IMR-90 (cell line): ENCODE results near the gene TELO2. TPM values are rescaled to one million over a fixed set of nuclear protein-coding genes. Genes with fewer than 3 reads are reported as not detected.

Source experiments
- ATAC-seq: fragments of 200-7000 bp; cut with Tn5 transposase; 2 replicates; pipeline ENCODE4 v1.9.1; 2020; ENCODE audit warnings: low read depth, mild to moderate bottlenecking, moderate library complexity
- BruUV-seq: library from RNA; stranded (reverse); fragments of 400-500 nt; replicated peaks from 2 replicates; lab custom pipeline; 2021; lab: Mats Ljungman, UMichigan
- CTCF ChIA-PET: fragments of 300-600 bp; formaldehyde crosslinking; extraction: SDS; loops from one replicate; lab custom pipeline; 2021; ENCODE audit warnings: antibody characterized with exemption; lab: Yijun Ruan, JAX
- POLR2A ChIA-PET: fragments of 300-600 bp; sonication (Branson Sonifier 250); formaldehyde crosslinking; loops from one replicate; lab custom pipeline; 2022; ENCODE audit warnings: antibody characterized with exemption; ENCODE audit not compliant: unreplicated experiment; lab: Charles Lee
- DNase-seq: peaks from one replicate; pipeline ENCODE4 v3.0.0; 2013
- H2AFZ ChIP-seq: replicated peaks from 2 replicates; pipeline ENCODE3; 2013; ENCODE audit warnings: low read length, mild to moderate bottlenecking; ENCODE audit not compliant: poor library complexity
- H2AK5ac ChIP-seq: 2 replicates; pipeline ENCODE4 v1.6.1; 2013; ENCODE audit warnings: low read depth, low read length, inconsistent platforms
- H2AK9ac ChIP-seq: replicated peaks from 2 replicates; pipeline ENCODE3; 2013; ENCODE audit warnings: mild to moderate bottlenecking, low read depth, low read length, moderate library complexity; ENCODE audit not compliant: poor library complexity
- H2BK120ac ChIP-seq: 2 replicates; pipeline ENCODE4 v1.6.1; 2013; ENCODE audit warnings: low read depth, low read length, inconsistent platforms
- H2BK15ac ChIP-seq: 3 replicates; pipeline ENCODE4 v1.6.1; 2013; ENCODE audit warnings: low read depth, low read length, inconsistent platforms
- H2BK20ac ChIP-seq: 2 replicates; pipeline ENCODE4 v1.6.1; 2013; ENCODE audit warnings: low read depth, mild to moderate bottlenecking, inconsistent platforms, low read length, moderate library complexity
- H2BK5ac ChIP-seq: 2 replicates; pipeline ENCODE4 v1.6.1; 2013; ENCODE audit warnings: mild to moderate bottlenecking, low read depth, low read length, inconsistent platforms; ENCODE audit not compliant: poor library complexity, severe bottlenecking
- H3K14ac ChIP-seq: replicated peaks from 2 replicates; pipeline ENCODE4 v1.6.1; 2013; ENCODE audit warnings: low read depth, low read length, inconsistent platforms
- H3K18ac ChIP-seq: 2 replicates; pipeline ENCODE4 v1.6.1; 2013; ENCODE audit warnings: low read depth, low read length, control low read depth
- H3K23ac ChIP-seq: 2 replicates; pipeline ENCODE4 v1.6.1; 2013; ENCODE audit warnings: low read depth, low read length, inconsistent platforms
- H3K27ac ChIP-seq: 2 replicates; pipeline ENCODE4 v1.5.1; 2013; ENCODE audit warnings: mild to moderate bottlenecking, control low read depth, low read length; ENCODE audit not compliant: insufficient read depth
- H3K27me3 ChIP-seq: 2 replicates; pipeline ENCODE4 v1.6.1; 2013; ENCODE audit warnings: low read length; ENCODE audit not compliant: control insufficient read depth, insufficient read depth
- H3K36me3 ChIP-seq: 2 replicates; pipeline ENCODE4 v1.6.1; 2013; ENCODE audit warnings: low read length, mixed read lengths; ENCODE audit not compliant: control insufficient read depth, insufficient read depth
- H3K4ac ChIP-seq: 2 replicates; pipeline ENCODE4 v1.6.1; 2013; ENCODE audit warnings: low read depth, low read length, inconsistent platforms
- H3K4me1 ChIP-seq: 2 replicates; pipeline ENCODE4 v1.6.1; 2013; ENCODE audit warnings: low read length, mixed read lengths; ENCODE audit not compliant: control insufficient read depth, insufficient read depth
- H3K4me2 ChIP-seq: 2 replicates; pipeline ENCODE4 v1.6.1; 2013; ENCODE audit warnings: low read depth, mild to moderate bottlenecking, control low read depth, low read length, moderate library complexity
- H3K4me3 ChIP-seq: 2 replicates; pipeline ENCODE4 v1.5.1; 2013; ENCODE audit warnings: low read depth, mild to moderate bottlenecking, control low read depth, low read length, moderate library complexity; ENCODE audit not compliant: insufficient read depth
- H3K56ac ChIP-seq: 2 replicates; pipeline ENCODE4 v1.6.1; 2013; ENCODE audit warnings: low read length, inconsistent platforms; ENCODE audit not compliant: insufficient read depth; ENCODE audit errors: extremely low read depth
- H3K79me1 ChIP-seq, 2 experiments: 2 replicates each; pipeline ENCODE4 v1.6.1; 2013; ENCODE audit warnings: low read length in 2 of 2, inconsistent platforms in 1 of 2, low read depth in 1 of 2
- H3K9ac ChIP-seq: 2 replicates; pipeline ENCODE4 v1.6.1; 2013; ENCODE audit warnings: low read depth, low read length, control low read depth
- H3K9me1 ChIP-seq: 2 replicates; pipeline ENCODE4 v1.6.1; 2013; ENCODE audit warnings: low read length, inconsistent platforms; ENCODE audit not compliant: insufficient read depth
- H3K9me3 ChIP-seq: 2 replicates; pipeline ENCODE4 v1.6.1; 2013; ENCODE audit warnings: low read length; ENCODE audit not compliant: control insufficient read depth, insufficient read depth
- H4K20me1 ChIP-seq: 2 replicates; pipeline ENCODE4 v1.6.1; 2013; ENCODE audit warnings: low read length, inconsistent platforms; ENCODE audit not compliant: insufficient read depth
- H4K5ac ChIP-seq: 2 replicates; pipeline ENCODE4 v1.6.1; 2013; ENCODE audit warnings: mild to moderate bottlenecking, low read depth, low read length, control low read depth
- H4K8ac ChIP-seq, 2 experiments: 2 replicates each; pipeline ENCODE4 v1.6.1; 2013; ENCODE audit warnings: low read depth in 2 of 2, low read length in 2 of 2, control low read depth in 1 of 2, inconsistent platforms in 1 of 2
- H4K91ac ChIP-seq: 2 replicates; pipeline ENCODE4 v1.6.1; 2013; ENCODE audit warnings: low read depth, low read length, inconsistent platforms; ENCODE audit not compliant: insufficient read depth
- CEBPB ChIP-seq: IDR thresholded peaks from 2 replicates; pipeline ENCODE4 v1.6.1; 2012; ENCODE audit warnings: low read depth, low read length, improper control_type of control experiment
- CHD1 ChIP-seq: IDR thresholded peaks from 2 replicates; pipeline ENCODE4 v1.6.1; 2012; ENCODE audit warnings: low read depth, low read length, improper control_type of control experiment
- MAFK ChIP-seq: IDR thresholded peaks from 2 replicates; pipeline ENCODE4 v1.6.1; 2012; ENCODE audit warnings: low read depth, low read length, improper control_type of control experiment
- MAZ ChIP-seq: IDR thresholded peaks from 2 replicates; pipeline ENCODE4 v1.6.1; 2012; ENCODE audit warnings: low read depth, mild to moderate bottlenecking, low read length, improper control_type of control experiment, moderate library complexity, borderline replicate concordance
- MXI1 ChIP-seq: IDR thresholded peaks from 2 replicates; pipeline ENCODE4 v1.6.1; 2012; ENCODE audit warnings: low read depth, mild to moderate bottlenecking, low read length, moderate library complexity, borderline replicate concordance
- NFE2L2 ChIP-seq: fragments of 150-350 bp; IDR thresholded peaks from 2 replicates; pipeline ENCODE4 v1.6.1; 2016; ENCODE audit warnings: low read depth, mild to moderate bottlenecking, low read length
- POLR2A ChIP-seq: IDR thresholded peaks from 2 replicates; pipeline ENCODE4 v1.6.1; 2012; ENCODE audit warnings: mild to moderate bottlenecking, low read depth, low read length
- RAD21 ChIP-seq: IDR thresholded peaks from 2 replicates; pipeline ENCODE4 v1.6.1; 2012; ENCODE audit warnings: low read length, improper control_type of control experiment
- RCOR1 ChIP-seq: IDR thresholded peaks from 2 replicates; pipeline ENCODE4 v1.6.1; 2012; ENCODE audit warnings: mild to moderate bottlenecking, low read length, improper control_type of control experiment; ENCODE audit not compliant: insufficient replicate concordance
- RFX5 ChIP-seq: IDR thresholded peaks from 2 replicates; pipeline ENCODE4 v1.8.0; 2012; ENCODE audit warnings: low read depth, mild to moderate bottlenecking, low read length, moderate library complexity
- SMC3 ChIP-seq: fragments of 150-350 bp; IDR thresholded peaks from 2 replicates; pipeline ENCODE4 v1.6.1; 2016; ENCODE audit warnings: low read depth, mild to moderate bottlenecking, antibody characterized with exemption, low read length, moderate library complexity
- WGBS, 2 experiments: methylation state at CpG; one replicate each; pipeline versions ENCODE4 v1.1.5 to v1.1.7; 2013; ENCODE audit warnings: missing lambda C conversion rate in 2 of 2; ENCODE audit not compliant: insufficient read length in 1 of 2; ENCODE audit errors: extremely low coverage in 2 of 2; 5-methylcytosine and 5-hydroxymethylcytosine counted together
- dilution Hi-C: fragments of 300-500 bp; cut with HindIII; formaldehyde crosslinking; loops from one replicate; pipeline ENCODE4 v1.14.3; 2018; ENCODE audit warnings: low sequenced_read_pairs; ENCODE audit not compliant: unreplicated experiment
- in situ Hi-C: fragments of 300-500 bp; cut with MboI; formaldehyde crosslinking; loops from 3 replicates; pipeline ENCODE4 v1.14.3; 2019; ENCODE audit warnings: low sequenced_read_pairs, inconsistent platforms, mixed read lengths
- intact Hi-C: fragments of 100-400 bp; cut with micrococcal nuclease; formaldehyde crosslinking; loops from 2 replicates; pipeline ENCODE4 v1.10.0; 2022
- polyA plus RNA-seq, 3 experiments: library from polyadenylated mRNA; depleted of rRNA; stranded (reverse); fragments of >200 nt; gene quantifications; 2 replicates each; pipeline ENCODE4 v1.2.3, GENCODE V29; 2012; ENCODE audit warnings: low replicate concordance in 1 of 3
- total RNA-seq: library from RNA; depleted of rRNA; stranded (reverse); fragments of >200 nt; gene quantifications from 2 replicates; pipeline ENCODE4 v1.2.3, GENCODE V29; 2012
- TF ChIP-seq, protein P1 (sequence below): fragments of 150-350 bp; IDR thresholded peaks from 2 replicates; pipeline ENCODE4 v1.6.1; 2016; ENCODE audit warnings: low read depth, mild to moderate bottlenecking, low read length, moderate library complexity, borderline replicate concordance
- TF ChIP-seq, protein P2 (sequence below): conservative IDR thresholded peaks from 2 replicates; pipeline ENCODE4 v1.5.1; 2012; ENCODE audit warnings: mild to moderate bottlenecking, low read depth, low read length, improper control_type of control experiment

The TELO2 gene
- total and polyA plus RNA-seq, 2 of the 4 experiments (the other 2 are of a cell fraction), result 6.6 to 26.6 TPM

DNA sequence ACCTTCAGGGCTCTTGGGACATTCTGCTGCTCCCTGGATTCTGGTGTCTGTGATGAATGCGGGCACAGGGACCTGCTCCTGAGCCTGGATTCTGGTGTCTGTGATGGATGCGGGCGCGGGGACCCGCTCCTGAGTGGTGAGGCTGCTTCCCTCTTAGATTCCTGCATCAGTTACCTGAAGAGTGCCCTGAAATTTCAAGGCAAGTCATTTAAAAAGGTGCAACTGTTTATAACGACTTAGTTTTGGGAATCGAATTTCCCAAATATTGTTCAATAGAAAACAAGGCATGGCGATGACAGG is 47.3 kb downstream of the TELO2 start:
- DNase-seq (no peak), ATAC-seq (no peak)
- Histone ChIP-seq H3K9ac (no peak overlapping the region), H3K4me1 (peaks cover 3% of the 10 kb centered on the region; the same call in 1 of the 2 replicates), H3K9me1 (0 out of 2 replicates have a peak, but pooled peaks cover 5% of the 10 kb centered on the region), H3K56ac (no peak overlapping the region), H3K27me3 (no peaks in the 10 kb centered on the region), H4K8ac (no peak overlapping the region), H2BK5ac (no peak overlapping the region), H3K36me3 (peaks cover 27% of the 10 kb centered on the region), H4K5ac (no peak overlapping the region), H2BK15ac (no peak overlapping the region), H3K79me1 (peaks cover 0 to 49% of the 10 kb centered on the region in 2 experiments; a peak in 2 of 4 replicates), H3K4me3 (no peak overlapping the region), H3K27ac (no peak overlapping the region), H4K91ac (no peak overlapping the region), H3K23ac (no peak overlapping the region), H4K20me1 (0 out of 2 replicates have a peak, but pooled peaks cover 3% of the 10 kb centered on the region), H3K4me2 (no peak overlapping the region), H2AK9ac (no peak overlapping the region), H2BK20ac (no peak overlapping the region), H2AK5ac (no peak overlapping the region), H3K14ac (no peak overlapping the region), H3K18ac (no peak overlapping the region), H2BK120ac (no peak overlapping the region), H3K9me3 (no peaks in the 10 kb centered on the region), H2AFZ (no peak overlapping the region), H3K4ac (no peak overlapping the region)
- intact Hi-C loops, result no loop called here
- TF ChIP-seq CHD1 (no peak), NFE2L2 (no peak), POLR2A (no peak), SMC3 (no peak), RAD21 (no peak), MXI1 (no peak), CEBPB (no peak), MAZ (no peak), RFX5 (no peak), RCOR1 (no peak), MAFK (no peak)
- TF ChIP-seq, protein P1, sequence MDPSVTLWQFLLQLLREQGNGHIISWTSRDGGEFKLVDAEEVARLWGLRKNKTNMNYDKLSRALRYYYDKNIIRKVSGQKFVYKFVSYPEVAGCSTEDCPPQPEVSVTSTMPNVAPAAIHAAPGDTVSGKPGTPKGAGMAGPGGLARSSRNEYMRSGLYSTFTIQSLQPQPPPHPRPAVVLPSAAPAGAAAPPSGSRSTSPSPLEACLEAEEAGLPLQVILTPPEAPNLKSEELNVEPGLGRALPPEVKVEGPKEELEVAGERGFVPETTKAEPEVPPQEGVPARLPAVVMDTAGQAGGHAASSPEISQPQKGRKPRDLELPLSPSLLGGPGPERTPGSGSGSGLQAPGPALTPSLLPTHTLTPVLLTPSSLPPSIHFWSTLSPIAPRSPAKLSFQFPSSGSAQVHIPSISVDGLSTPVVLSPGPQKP, result no peak
- TF ChIP-seq, protein P2, sequence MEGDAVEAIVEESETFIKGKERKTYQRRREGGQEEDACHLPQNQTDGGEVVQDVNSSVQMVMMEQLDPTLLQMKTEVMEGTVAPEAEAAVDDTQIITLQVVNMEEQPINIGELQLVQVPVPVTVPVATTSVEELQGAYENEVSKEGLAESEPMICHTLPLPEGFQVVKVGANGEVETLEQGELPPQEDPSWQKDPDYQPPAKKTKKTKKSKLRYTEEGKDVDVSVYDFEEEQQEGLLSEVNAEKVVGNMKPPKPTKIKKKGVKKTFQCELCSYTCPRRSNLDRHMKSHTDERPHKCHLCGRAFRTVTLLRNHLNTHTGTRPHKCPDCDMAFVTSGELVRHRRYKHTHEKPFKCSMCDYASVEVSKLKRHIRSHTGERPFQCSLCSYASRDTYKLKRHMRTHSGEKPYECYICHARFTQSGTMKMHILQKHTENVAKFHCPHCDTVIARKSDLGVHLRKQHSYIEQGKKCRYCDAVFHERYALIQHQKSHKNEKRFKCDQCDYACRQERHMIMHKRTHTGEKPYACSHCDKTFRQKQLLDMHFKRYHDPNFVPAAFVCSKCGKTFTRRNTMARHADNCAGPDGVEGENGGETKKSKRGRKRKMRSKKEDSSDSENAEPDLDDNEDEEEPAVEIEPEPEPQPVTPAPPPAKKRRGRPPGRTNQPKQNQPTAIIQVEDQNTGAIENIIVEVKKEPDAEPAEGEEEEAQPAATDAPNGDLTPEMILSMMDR, result no peak
- ChIA-PET CTCF (no interaction called here), POLR2A (no interaction called here)
- BruUV-seq, result no TSS peak
- 95% methylated on average over 8 of the region's 8 CpGs; no CpG with 5 or more reads in 1 of the 2 experiments for WGBS, 2 experiments
- in situ Hi-C loops, result no loop called here
- dilution Hi-C loops, result no loop called here
